ENCODE data around the gene SORL1-AS1.

The SORL1-AS1 gene

GRCh38 chr11:121465709-121466062, 12.9 kb upstream of the SORL1-AS1 start:
- no peak for TF ChIP-seq CTCF (IDR thresholded peaks at IDR 0.05)
- 41 to 48% methylated on average over 7 to 8 of the region's 8 CpGs for WGBS, 2 donors
- no peak overlapping the region for H3K4me3 ChIP-seq (ENCODE audit: low read depth, poor library complexity, severe bottlenecking)
- DNase-seq (ENCODE audit: low spot score in 2 of 2), result no peak
- intact Hi-C loops (cut with DNase I; ENCODE audit: low total_unique reads), result no loop called here

- intact Hi-C loops (cut with DNase I; ENCODE audit: low total_unique reads), result no loop called here
- H3K4me3 ChIP-seq (ENCODE audit: low read depth, poor library complexity, severe bottlenecking), result no peak overlapping the region
- no peak for TF ChIP-seq POLR2A (IDR thresholded peaks at IDR 0.05)
- no peak for TF ChIP-seq CTCF (IDR thresholded peaks at IDR 0.05)
- WGBS, 2 donors, result 26 to 53% methylated on average over 11 of the region's 11 CpGs
- peak; percentile 50 to 55 for DNase-seq (ENCODE audit: low spot score in 2 of 2)
Observed at GRCh38 chr11:121464352-121464946, 11.7 kb upstream of the SORL1-AS1 start.

- TF ChIP-seq CTCF (IDR thresholded peaks at IDR 0.05) (no peak), POLR2A (IDR thresholded peaks at IDR 0.05) (no peak)
- intact Hi-C loops (cut with DNase I; ENCODE audit: low total_unique reads), result no loop called here
- no peak overlapping the region for H3K4me3 ChIP-seq (ENCODE audit: low read depth, poor library complexity, severe bottlenecking)
- WGBS, 2 donors, result 87 to 92% methylated on average over 6 of the region's 6 CpGs
- no peak for DNase-seq (ENCODE audit: low spot score in 2 of 2)
Observed at GRCh38 chr11:121463689-121464335, 11.0 kb upstream of the SORL1-AS1 start.

- intact Hi-C loops (cut with DNase I; ENCODE audit: low total_unique reads), result no loop called here
- H3K4me3 ChIP-seq (ENCODE audit: low read depth, poor library complexity, severe bottlenecking), result no peak overlapping the region
- WGBS, 2 donors, result 90% methylated on average over 7 of the region's 7 CpGs
- TF ChIP-seq POLR2A (IDR thresholded peaks at IDR 0.05) (no peak), CTCF (IDR thresholded peaks at IDR 0.05) (no peak)
- DNase-seq (ENCODE audit: low spot score in 2 of 2), result no peak
Observed at GRCh38 chr11:121461843-121462242, 9.1 kb upstream of the SORL1-AS1 start.

GRCh38 chr11:121460941-121461514, 8.3 kb upstream of the SORL1-AS1 start:
- H3K4me3 ChIP-seq (ENCODE audit: low read depth, poor library complexity, severe bottlenecking), result no peak overlapping the region
- intact Hi-C loops (cut with DNase I; ENCODE audit: low total_unique reads), result no loop called here
- TF ChIP-seq CTCF (IDR thresholded peaks at IDR 0.05) (no peak), POLR2A (IDR thresholded peaks at IDR 0.05) (no peak)
- 79 to 86% methylated on average over 4 of the region's 4 CpGs for WGBS, 2 donors
- peak in 1 of 2 donors; percentile 31 for DNase-seq (ENCODE audit: low spot score in 2 of 2)

Measured in lower leg skin (tissue), 4 donors.